ENCODE measurements around the gene TRAPPC6A.

The TRAPPC6A gene

DNA sequence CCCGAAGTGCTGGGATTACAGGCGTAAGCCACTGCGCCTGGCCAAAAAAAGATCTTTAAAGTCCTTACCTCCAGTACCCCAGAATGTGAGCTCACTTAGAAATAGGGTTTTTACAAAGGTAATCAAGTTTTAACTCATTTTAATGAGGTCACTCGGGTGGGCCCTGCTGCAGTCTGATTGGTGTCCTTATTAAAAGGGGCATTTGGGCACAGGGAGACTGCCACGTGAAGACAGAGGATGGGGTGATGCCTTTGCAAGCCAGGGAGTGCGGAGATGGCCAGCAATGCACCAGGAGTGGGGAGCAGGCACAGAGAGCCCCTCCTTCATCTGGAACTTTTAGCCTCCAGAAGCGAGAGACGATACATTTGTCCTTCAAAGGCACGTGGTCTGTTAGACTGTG lies 28.9 kb downstream of the TRAPPC6A start:
- no peak for DNase-seq (ENCODE audit: low spot score)

DNA sequence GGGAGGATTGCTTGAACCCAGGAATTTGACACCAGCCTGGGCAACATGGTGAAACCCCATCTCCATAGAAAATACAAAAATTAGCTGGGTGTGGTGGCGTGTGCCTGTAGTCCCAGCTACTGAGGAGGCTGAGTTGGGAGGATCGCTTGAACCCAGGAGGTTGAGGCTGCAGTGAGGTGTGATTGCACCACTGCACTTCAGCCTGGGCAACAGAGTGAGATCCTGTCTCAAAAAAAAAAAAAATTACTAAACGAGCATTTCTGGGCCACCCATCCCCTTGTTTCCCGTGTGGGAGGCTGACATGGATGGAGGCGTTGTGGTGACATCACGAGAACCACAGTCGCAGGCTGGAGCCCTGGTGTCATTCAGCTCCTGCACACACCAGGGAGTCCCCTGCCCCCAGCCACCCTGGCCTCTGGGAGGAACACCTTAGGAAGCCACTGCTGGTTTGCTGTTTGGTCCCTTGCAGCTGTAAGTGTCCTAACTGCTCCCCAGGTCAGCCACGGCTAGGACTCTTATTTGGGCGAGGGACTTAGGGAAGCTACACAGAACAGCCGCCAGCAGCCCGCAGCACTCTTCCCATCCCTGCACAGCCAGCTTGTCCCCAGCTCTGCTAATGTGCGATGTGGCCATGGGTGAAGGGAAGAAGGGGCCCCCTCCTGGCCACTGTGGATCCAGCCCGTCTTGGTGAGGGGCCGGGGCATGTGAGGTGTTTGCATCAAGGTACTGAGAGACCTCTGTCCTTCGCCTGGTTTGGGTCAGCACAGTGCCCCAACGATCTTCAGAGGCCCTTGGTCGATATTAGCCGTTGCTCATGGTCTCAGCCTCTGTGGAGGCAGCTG lies 30.0 kb downstream of the TRAPPC6A start:
- no peak for DNase-seq (ENCODE audit: low spot score)

DNA sequence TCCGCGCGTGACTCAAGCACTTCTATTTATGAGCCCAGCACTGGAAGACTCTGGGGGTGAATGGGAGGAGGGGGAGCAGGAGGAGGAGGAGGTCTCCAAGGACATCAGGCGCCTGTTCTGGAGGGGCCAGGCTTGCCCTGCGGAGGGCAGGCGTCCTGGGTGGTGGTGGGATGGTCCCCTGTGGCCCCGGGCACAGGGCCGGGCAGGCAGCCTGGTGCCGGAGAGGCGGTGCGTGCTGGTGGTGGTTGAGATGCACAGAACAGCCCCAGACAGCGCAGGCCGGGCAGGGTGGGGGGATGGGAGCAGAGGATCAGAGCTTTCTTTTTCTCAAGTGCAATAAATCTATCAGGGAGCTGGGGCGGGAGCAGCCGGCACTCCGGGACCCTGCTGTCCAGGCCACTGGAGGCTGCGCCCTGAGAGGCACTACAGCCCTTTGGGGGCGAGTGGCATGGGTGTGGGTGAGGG lies 31.3 kb downstream of the TRAPPC6A start:
- no peak for DNase-seq (ENCODE audit: low spot score)

DNA sequence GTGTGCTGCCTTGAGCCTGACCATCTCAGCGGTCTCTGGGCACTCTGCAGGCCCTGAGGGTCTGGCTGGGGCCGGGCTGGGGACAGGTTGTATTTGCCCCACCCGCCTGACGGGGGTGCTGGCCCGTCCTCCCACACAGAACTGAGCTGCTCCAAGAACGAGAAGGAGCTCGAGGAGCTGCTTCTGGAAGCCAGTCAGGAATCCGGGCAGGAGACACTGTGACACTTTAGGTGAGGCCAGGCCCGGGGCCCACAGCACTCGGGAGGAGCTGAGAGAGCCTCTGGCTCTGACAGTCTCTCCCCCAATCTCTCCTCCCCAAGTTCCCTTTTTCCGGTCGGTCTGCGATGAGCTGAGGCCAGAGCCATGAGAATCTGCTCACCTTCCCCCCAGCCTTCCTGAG lies 31.8 kb downstream of the TRAPPC6A start:
- DNase-seq (ENCODE audit: low spot score), result no peak

DNA sequence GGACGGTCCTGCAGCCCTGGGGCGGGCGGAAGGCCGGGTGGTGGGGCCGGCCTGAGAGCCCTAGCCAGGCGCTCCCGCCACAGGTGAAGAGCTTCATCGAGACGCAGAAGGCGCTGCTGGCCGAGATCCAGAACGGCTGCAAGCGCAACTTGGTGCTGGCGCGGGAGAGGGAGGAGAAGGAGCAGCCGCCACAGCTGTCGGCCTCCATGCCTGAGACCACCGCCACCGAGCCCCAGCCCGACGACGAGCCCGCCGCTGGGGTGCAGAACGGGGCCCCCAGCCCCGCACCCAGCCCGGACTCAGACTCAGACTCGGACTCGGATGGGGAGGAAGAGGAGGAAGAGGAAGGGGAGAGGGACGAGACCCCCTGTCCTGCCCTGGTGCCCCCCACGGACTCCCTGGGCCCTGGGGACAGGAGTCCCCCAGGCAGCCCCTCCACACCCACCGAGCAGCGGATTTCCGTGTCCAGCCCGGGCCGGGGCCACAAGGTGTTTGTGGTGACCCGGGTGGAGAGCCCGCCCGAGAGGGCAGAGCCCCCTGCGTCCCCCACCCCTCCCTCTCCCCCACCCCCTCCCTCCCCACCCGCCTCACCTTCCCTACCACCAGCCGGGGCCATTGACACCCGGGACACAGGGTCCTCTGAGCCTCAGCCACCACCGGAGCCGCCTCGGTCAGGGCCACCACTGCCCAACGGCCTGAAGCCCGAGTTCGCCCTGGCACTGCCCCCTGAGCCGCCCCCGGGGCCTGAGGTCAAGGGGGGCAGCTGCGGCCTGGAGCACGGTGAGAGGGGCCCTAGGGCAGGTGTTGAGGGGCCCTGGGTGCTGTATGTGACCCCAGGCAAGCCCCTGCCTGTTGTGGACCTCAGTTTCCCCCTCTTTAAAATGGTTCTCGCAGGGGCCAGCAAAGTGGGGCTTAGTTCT lies 32.5 kb downstream of the TRAPPC6A start:
- DNase-seq (ENCODE audit: low spot score), result no peak

DNA sequence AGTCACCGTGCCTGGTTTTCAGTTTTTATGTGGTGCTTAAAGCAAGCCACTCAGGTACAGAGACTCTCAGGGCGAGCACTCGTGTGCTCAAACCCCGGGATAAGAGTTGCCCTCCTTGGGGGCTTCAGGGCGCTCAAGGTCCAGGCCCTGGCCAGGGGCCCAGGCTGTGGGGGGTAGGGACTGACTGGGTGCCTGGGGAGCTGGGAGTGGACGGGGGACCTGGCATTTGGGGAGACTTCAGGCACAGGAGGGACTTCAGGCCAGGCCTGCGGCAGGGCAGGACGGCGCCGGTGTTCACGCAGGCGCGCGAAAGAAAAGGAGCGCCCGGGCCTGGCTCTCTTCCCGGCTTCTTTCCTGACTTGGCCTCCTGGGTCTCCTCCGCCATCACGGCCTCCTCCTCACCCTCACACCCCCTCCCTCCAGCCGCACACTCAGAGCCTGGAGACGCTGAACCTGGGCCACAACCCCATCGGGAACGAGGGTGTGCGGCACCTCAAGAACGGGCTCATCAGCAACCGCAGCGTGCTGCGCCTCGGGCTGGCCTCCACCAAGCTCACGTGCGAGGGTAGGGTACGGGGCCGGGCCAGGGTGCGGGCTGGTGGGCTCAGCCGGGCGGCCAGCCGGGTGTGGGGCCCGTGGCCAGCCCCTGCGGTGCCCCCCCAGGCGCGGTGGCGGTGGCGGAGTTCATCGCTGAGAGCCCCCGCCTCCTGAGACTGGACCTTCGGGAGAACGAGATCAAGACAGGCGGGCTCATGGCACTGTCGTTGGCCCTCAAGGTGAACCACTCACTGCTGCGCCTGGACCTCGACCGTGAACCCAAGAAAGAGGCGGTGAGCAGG lies 33.4 kb downstream of the TRAPPC6A start:
- DNase-seq (ENCODE audit: low spot score), result no peak

DNA sequence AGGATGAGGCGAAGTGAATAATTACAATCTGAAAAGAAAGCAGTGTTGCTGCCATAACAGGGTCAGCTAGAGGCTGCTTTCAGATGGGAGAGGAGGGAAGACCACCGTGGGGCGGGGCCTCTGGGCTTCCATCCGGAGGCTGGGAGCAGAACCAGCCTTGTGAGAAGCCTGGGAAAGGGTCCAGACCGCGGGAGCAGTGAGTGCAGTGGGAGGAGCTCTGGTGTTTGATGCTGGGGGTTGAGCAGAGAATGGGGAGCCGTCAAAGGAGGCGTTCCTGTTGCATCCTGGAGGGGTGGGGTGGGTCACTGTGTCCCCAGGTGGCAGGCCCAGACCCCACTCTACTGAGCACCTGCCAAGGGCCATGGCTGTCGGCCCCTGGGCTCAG lies 35.3 kb downstream of the TRAPPC6A start:
- DNase-seq (ENCODE audit: low spot score), result no peak

DNA sequence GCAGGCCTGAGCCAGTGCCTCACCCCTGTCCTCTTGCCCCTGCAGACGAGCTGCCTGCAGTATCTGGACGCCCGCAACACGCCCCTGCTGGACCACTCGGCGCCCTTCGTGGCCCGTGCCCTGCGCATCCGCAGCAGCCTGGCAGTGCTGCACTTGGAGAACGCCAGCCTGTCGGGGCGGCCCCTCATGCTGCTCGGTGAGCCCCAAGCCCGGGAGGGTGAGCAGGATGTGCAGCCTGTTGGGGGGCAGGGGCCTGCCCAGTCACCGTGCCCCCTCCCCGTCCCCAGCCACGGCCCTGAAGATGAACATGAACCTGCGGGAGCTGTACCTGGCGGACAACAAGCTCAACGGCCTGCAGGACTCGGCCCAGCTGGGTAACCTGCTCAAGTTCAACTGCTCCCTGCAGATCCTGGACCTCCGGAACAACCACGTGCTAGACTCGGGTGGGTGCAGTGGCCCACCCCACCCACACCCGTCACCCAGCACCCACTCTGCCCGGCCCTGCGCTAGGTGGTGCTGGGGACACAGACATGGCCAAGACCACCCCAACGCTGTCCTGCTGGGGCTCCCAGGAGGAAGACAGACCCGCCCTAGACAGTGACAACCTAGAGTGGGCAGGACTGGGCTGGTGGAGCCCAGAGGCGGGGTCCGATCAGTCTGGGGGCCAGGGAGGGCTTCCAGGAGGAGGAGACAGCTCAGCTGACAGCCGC lies 35.9 kb downstream of the TRAPPC6A start:
- no peak for DNase-seq (ENCODE audit: low spot score)

DNA sequence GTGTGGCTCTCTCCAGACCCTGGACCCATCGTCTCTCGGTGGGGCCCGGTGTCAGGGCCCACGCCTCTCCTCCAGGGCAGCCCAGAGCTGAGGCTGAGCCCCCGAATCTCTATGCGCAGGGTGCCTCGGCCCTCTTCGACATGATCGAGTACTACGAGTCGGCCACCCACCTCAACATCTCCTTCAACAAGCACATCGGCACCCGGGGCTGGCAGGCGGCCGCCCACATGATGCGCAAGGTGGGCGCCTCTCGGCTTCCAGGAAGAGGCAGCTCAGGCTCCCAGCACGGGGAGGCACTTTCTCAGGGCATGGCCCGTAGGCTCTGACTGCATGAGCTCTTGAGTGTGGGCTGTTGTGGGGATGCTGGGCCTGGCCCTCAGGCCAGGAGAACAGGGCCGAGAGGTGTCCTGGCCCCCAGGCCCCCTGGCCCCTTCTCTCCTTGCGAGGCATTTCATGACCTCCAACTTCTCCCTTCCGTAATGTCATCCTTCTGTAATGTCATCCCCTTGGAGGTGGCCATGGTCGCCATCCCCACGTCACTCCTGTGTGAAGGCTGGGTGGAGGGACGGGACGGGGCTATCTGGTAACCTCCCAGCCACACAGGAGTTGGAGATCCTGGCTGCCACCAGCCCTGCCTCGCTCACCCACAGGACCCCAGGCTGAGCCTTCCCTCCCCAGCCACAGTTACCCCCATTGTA lies 36.7 kb downstream of the TRAPPC6A start:
- DNase-seq (ENCODE audit: low spot score), result no peak

DNA sequence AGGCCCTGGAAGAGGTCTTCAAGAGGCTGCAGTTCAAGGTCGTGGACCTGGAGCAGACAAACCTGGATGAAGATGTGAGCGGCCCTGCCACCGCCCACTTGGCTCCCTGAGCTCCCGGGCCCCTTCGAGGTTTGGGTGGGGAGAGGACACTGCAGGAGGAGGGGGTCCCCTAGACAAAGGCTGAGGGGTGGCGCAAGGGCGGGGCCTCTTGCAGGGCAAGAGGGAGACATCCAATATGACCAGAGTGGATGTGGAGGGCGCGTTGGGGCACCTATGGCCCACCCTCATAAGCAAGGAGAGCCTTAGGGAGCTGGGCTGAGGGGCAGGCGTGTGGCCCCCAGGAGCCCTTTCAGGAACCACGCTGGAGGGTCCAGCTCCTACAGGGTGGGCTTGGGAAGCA lies 37.5 kb downstream of the TRAPPC6A start:
- no peak for DNase-seq (ENCODE audit: low spot score)

DNA sequence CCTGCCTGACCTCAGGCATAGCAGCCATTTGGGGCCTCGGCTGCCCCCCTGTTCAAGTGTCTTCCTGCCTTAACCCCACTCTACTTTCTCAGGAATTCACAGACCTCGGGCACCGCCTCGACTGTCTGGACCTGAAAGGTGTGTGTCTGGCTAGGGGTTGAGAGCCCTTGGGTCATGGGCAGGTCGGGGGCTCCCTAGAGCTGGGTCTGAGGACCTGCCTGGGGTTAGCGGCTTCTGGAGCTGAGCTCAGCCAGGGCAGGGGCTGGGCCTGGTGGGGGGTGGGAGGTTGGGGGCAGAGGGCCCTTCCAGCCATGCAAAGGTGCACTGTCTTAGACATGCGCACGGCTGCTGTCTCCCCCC lies 37.9 kb downstream of the TRAPPC6A start:
- no peak for DNase-seq (ENCODE audit: low spot score)

DNA sequence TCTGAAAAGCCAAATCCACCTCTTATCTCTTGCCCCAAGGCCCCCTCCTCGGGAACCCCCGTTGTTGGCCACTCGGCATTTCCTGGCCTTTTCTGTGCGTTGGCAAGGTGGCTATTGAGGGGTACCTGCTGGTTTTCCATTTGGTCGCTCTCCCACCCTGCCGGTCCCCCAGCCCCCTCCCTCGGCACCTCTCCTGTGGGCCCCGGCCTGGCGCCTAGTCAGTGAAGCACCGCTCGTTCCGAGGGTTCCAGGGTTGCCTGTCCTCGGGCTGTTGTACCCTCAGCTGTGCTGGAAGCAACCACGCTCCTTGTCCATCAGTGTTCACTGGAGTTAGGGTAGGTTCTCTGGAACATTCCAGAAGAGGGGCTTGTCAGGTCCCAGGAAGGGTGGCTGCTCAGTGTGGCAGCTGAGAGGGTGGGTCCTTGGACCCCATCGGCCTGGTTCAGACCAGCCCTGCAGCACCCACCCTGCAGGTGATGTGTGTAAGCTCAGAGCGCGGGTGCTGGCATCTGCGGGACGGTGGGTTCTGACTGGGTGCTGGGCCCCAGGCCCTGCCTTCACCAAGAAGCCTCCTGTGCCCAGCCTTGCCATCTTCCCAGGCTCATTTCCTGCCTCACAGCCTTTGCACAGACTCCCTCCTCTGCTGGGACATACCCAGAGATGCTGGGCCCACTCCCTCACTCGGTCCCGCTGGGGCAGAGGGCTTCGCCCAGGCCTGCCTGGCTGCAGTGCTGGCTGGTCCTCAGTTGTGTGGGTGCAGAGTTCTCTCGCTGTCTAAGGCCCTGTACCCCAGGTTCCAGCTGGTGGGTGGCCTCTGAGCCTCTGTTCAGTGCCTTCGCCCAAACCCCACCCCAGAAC lies 38.5 kb downstream of the TRAPPC6A start:
- DNase-seq (ENCODE audit: low spot score), result no peak

DNA sequence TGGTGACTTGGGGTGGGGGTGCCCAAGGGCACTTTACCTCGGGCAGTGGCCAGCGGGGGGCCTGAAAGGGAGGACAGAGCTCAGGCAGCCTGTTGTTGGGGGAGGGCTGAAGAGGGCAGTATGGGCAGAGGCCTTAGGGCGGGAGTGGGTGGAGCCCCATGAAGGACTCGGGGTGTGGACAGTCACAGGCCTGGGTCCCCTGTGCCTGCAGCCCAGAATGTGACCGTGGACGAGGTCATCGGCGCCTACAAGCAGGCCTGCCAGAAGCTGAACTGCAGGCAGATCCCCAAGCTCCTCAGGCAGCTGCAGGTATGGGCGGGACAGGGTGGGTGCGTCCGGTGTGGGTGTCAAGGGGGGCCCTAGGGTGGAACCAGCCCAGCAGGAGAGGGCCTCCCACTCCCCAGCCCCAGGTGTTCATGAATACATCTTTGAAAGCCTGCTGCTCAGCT lies 39.7 kb downstream of the TRAPPC6A start:
- no peak for DNase-seq (ENCODE audit: low spot score)

DNA sequence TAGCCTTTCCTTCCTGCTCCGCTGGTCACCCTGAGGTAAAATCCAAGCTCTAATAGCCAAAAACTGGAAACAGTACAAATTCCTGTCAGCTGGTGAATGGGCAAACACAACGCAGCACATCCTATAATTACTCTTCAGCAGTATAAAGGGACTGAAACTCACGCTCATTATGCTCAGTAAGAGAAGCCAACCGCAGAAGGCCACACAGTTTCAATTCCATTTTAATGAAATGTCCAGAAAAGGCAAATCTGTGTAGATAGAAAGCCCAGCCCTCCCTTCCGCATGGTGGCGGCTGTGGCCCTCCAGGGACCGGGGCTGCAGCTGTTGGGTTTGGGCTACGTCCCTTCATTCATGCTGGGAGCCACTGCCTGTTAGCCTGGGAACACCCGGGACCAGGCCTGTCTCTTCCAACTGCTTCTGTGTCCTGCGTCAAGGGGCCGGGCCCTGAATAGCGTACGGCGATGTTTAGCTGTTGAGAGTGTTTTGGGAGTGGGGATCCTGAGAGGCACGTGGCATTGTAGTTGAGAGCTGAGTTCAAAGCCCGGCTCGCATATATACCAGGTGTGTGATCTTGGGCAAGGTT lies 40.8 kb downstream of the TRAPPC6A start:
- no peak for DNase-seq (ENCODE audit: low spot score)

DNA sequence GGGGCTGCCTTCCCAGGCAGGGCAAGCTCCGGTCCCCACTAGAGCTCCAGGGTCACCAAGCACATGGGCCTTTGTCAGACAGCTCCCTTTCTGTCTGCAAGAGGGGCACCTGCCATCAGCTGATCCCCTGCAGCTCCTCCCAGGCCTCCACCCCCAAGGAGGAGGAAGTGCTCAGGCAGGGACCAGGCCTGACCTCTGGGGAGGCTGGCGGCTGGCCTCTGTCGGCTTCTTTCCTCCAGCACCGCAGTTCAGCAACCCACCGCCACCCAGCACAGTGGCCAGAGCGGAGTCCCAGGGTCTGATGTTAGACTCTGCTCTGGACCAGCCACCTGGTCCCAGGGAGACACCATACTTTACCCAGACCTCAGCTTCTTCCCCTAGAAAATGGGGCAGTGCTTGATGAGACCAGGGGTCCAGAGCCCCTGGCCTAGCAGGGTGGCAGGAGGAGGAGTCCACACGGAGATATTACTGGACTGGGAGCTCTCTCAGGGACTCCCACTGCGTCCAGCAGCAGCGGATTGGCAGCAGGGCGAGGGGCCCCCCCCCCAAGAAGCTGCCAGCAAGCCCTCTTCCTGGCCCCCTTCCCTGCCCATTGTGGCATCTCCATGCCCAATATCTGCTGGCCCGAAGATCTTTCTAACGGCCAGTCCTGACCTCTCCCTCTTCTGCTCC lies 41.4 kb downstream of the TRAPPC6A start:
- no peak for DNase-seq (ENCODE audit: low spot score)

DNA sequence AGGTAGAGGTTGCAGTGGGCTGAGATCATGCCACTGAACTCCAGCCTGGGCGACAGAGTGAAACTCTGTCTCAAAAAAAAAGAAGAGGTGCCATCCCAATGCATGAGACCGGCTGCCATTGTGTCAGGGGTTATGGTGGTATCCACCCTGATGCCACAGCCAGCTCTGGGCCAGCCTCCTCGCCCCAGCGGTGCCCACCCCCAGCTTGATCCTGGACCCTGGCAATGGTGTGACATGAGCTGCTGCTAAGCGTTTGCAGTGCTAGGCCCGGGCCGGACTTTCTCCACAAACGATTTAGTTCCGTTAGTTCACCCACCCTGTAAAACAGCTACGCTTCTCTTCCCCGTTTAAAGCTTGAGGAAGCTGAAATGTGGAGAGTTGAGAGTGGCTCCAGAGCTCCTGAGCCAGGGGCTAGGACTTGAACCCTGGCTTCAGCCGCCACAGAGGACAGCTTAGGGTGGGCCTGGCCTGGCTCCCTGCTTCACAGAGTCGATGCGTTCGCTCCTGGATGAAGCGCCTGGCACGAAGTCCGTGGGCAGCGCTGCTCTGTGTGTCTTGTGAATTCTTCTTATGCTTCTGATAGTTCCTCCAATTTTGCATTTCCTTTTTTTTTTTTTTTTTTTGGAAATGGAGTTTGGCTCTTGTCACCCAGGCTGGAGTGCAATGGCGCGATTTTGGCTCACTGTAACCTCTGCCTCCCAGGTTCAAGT lies 42.7 kb downstream of the TRAPPC6A start:
- no peak for DNase-seq (ENCODE audit: low spot score)

DNA sequence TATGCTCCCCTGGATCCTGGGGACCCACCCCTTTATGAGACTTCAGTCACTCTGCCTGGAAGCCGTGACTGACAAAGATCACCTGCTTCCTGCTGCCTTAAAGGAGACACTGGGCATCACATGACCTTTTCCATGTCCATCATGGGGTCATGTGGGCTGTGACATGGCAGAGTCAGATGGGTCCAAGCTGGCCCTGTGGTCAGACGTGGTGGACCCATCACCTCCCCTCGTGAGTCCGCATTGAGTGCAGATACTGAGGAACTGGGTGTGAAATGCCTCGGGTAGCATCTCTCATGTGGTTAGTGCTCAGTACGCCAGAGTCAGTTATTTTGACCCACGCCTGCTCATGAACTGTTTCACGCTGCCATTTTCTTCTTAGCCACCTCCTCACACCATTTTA lies 44.4 kb downstream of the TRAPPC6A start:
- no peak for DNase-seq (ENCODE audit: low spot score)

DNA sequence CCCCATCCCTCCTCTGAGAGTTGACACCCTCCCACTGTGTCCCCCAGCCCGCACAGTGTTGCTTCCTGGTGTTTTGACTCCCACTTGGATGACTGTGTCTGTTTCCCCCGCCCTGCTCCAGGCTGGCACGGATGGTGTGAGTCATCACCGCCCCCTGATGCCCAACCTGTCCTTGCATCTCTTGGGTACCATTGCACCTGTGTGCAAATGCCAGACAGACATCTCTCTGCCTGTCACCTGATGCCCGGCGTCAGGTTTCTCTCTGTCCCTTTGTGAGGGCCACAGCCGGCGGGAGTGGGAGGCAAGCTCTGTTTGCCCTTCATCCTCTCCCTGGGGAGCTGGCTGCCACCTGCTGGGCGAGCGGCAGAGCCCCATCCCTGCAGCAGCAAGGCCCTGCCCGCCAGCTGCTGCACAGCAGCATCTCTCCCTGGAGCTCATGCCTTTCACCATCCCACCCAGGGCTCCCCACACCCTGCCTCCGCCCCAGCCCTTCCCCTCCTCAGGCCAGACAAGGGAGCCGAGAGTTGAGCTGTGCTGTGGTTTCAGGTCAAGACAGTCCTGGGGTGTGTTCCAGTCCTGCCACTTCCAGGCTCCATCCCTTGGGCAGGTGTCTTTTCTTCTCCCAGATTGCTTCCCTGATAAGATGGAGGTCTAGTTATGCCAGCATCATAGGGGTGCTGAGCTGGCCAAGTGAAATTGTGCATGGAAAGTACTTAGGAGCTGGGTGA lies 47.0 kb downstream of the TRAPPC6A start:
- no peak for DNase-seq (ENCODE audit: low spot score)

Measured in cerebellar cortex (tissue), 1 donor.